Esophagus squamous epithelium (tissue), 5 donors: ENCODE measurements around the gene RNPEPL1. TPM values are rescaled to one million over a fixed set of nuclear protein-coding genes. Genes with fewer than 3 reads are reported as not detected.

Experiments used
- DNase-seq: peaks from one replicate; lab custom pipeline; 2025; lab: John Stamatoyannopoulos, UW
- H3K27ac ChIP-seq, 4 donors: fragments of 200-600 bp; sonication (generic); one replicate each; pipeline ENCODE4 v1.5.1; 2016 to 2019; ENCODE audit warnings: mild to moderate bottlenecking in 1 of 4
- H3K27me3 ChIP-seq, 4 donors: fragments of 200-600 bp; sonication (generic); 1 replicate in 3 of 4; 2 replicates in 1 of 4; pipeline versions ENCODE4 v1.5.1 to v1.6.0; 2017 to 2021; ENCODE audit warnings: antibody characterized with exemption in 1 of 4
- H3K36me3 ChIP-seq, 3 donors: fragments of 200-600 bp; sonication (generic); one replicate each; pipeline ENCODE4 v1.5.1; 2016 to 2019
- H3K4me1 ChIP-seq, 3 donors: fragments of 200-600 bp; sonication (generic); one replicate each; pipeline ENCODE4 v1.5.1; 2017 to 2019
- H3K4me3 ChIP-seq, 4 donors: fragments of 200-600 bp; sonication (generic); 1 replicate in 3 of 4; 2 replicates in 1 of 4; pipeline ENCODE4 v1.5.1; 2016 to 2019; ENCODE audit warnings: mild to moderate bottlenecking in 2 of 4, moderate library complexity in 1 of 4
- H3K9me3 ChIP-seq, 3 donors: fragments of 200-600 bp; sonication (generic); one replicate each; pipeline ENCODE4 v1.5.1; 2016 to 2019
- POLR2A ChIP-seq, 4 donors: fragments of 450-650 bp; IDR thresholded peaks; one replicate each; pipeline ENCODE4 v1.6.1; 2017; ENCODE audit warnings: antibody characterized with exemption in 4 of 4, mild to moderate bottlenecking in 4 of 4, moderate library complexity in 3 of 4
- WGBS, 2 donors: methylation state at CpG; one replicate each; pipeline ENCODE4 v1.1.5; 2018; 5-methylcytosine and 5-hydroxymethylcytosine counted together
- intact Hi-C: fragments of 100-400 bp; cut with DNase I; formaldehyde crosslinking; loops from one replicate; pipeline ENCODE4 v1.15.0; 2022
- total RNA-seq, 4 donors: library from RNA; depleted of rRNA; stranded (reverse); fragments of >200 nt; gene quantifications; one replicate each; pipeline ENCODE4 v1.1.0, GENCODE V29; 2016
- TF ChIP-seq, protein P1 (sequence below), 6 experiments: fragments of 450-650 bp in 4 of 6; fragments of 200-600 bp in 2 of 6; sonication (generic) in 2 of 6; IDR thresholded peaks; one replicate each; pipeline ENCODE4 v1.5.1; 2016 to 2019; ENCODE audit warnings: antibody characterized with exemption in 6 of 6, mild to moderate bottlenecking in 4 of 6, moderate library complexity in 4 of 6
- donor health status: DM: yes; HTN: yes; CAD: no.

Gene RNPEPL1
- total RNA-seq, 4 donors from 2014 or later: 41.9 to 96.5 (median 48.1) TPM

DNA sequence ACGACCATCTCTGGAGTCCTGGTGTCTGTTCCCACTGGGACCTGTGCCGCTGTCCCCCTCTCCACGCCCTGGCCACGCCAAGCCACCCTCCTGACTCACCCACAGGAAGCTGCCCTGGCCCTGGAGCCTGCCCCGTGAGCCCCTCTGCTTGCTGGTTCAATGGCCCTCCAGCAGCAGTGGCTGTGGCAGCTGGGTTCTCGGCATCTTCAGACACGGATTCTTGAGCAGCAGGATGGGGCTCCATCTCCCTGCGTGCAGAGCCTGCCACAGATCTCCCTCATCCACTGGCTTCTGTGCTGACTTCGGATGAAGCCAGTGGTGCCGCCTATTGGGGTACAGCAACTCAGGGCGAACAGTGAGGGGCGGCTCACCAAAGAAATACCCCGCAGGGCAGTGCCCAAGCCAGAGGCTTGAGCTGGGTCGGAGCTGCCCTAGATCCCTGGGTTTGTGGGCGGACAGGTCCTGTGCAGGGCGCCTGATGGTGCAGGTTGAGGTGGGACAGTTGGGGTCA is 32.2 kb downstream of the RNPEPL1 start:
- peaks cover 13 to 71% (median 13%) of the 10 kb centered on the region in 3 donors for H3K36me3 ChIP-seq
- peaks cover 4 to 18% (median 6%) of the 10 kb centered on the region in 3 donors for H3K4me1 ChIP-seq
- H3K9me3 ChIP-seq: no peaks in the 10 kb centered on the region
- TF ChIP-seq, protein P1, sequence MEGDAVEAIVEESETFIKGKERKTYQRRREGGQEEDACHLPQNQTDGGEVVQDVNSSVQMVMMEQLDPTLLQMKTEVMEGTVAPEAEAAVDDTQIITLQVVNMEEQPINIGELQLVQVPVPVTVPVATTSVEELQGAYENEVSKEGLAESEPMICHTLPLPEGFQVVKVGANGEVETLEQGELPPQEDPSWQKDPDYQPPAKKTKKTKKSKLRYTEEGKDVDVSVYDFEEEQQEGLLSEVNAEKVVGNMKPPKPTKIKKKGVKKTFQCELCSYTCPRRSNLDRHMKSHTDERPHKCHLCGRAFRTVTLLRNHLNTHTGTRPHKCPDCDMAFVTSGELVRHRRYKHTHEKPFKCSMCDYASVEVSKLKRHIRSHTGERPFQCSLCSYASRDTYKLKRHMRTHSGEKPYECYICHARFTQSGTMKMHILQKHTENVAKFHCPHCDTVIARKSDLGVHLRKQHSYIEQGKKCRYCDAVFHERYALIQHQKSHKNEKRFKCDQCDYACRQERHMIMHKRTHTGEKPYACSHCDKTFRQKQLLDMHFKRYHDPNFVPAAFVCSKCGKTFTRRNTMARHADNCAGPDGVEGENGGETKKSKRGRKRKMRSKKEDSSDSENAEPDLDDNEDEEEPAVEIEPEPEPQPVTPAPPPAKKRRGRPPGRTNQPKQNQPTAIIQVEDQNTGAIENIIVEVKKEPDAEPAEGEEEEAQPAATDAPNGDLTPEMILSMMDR (IDR thresholded peaks at IDR 0.05): no peak
- TF ChIP-seq POLR2A (IDR thresholded peaks at IDR 0.05): no peak
- no peak overlapping the region for H3K27ac ChIP-seq
- intact Hi-C loops: no loop called here
- DNase-seq: no peak
- WGBS, 2 donors: 90 to 98% methylated on average over 7 of the region's 16 CpGs
- H3K4me3 ChIP-seq: no peak overlapping the region
- H3K27me3 ChIP-seq: no peaks in the 10 kb centered on the region

DNA sequence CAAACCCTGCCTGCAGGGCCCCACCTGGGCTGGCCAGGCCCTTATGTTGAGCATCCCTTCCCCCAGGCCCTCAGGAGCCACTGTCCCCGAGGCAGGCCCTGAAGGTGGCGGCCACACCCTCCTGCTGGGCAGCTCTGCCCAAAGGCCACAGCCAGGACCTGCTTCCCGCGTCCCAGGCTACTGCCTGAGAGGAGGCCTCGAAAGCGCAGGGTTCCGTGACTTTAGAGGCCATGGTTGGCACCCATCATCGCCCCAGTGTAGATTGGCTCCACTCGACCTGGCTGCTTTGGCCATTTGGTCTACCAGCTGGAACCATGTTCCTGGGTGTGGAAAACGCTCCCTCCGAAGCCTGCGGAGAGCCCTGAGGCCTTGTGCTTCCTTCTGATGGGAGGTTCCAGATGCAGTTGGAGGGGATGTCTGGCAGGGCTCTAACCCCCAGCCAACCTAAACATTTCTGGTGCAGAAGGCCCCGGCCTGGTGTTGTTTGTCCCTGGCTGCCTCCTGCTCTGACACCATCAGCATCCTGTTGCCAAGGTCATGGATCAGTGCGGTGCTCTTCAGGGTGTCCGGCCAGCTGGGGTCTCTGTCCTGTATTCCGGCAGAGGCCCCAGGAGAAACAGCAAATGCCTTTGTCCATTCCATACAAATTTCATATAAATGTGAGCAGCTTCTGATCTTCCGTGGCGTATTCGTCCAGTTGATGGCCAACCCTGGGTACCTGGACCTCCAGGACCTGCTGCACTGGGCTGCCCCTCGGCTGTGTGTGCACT is 33.0 kb downstream of the RNPEPL1 start:
- peaks cover 13 to 64% (median 13%) of the 10 kb centered on the region in 3 donors for H3K36me3 ChIP-seq
- no peak for TF ChIP-seq POLR2A (IDR thresholded peaks at IDR 0.05)
- TF ChIP-seq, protein P1 (IDR thresholded peaks at IDR 0.05): no peak
- H3K9me3 ChIP-seq: no peaks in the 10 kb centered on the region
- no peak for DNase-seq
- 87 to 98% methylated on average over 6 to 7 of the region's 20 CpGs for WGBS, 2 donors
- H3K4me1 ChIP-seq: peaks cover 0 to 11% (median 4%) of the 10 kb centered on the region in 3 donors
- intact Hi-C loops: no loop called here
- no peaks in the 10 kb centered on the region for H3K27me3 ChIP-seq
- H3K27ac ChIP-seq: no peak overlapping the region
- H3K4me3 ChIP-seq: no peak overlapping the region

DNA sequence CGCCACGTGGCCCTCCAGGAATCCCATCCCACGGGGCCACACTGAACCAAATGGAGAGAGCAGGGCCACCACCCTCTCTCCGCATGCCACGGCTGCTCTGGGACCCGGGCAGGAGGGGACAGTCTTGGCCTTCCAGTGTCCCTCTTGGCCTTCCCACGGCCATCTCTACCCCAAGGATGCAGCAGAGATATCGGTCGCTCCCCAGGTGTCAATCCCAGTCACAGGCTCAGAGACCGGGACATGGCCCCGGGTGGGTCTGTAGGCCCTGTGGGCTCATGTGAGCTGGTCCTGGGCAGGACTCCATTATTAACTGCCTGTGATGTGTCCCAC is 33.5 kb downstream of the RNPEPL1 start:
- no peak for DNase-seq
- WGBS, 2 donors: no CpG with 5 or more reads among the region's 11 CpGs
- H3K36me3 ChIP-seq: peaks cover 13 to 58% (median 13%) of the 10 kb centered on the region in 3 donors

DNA sequence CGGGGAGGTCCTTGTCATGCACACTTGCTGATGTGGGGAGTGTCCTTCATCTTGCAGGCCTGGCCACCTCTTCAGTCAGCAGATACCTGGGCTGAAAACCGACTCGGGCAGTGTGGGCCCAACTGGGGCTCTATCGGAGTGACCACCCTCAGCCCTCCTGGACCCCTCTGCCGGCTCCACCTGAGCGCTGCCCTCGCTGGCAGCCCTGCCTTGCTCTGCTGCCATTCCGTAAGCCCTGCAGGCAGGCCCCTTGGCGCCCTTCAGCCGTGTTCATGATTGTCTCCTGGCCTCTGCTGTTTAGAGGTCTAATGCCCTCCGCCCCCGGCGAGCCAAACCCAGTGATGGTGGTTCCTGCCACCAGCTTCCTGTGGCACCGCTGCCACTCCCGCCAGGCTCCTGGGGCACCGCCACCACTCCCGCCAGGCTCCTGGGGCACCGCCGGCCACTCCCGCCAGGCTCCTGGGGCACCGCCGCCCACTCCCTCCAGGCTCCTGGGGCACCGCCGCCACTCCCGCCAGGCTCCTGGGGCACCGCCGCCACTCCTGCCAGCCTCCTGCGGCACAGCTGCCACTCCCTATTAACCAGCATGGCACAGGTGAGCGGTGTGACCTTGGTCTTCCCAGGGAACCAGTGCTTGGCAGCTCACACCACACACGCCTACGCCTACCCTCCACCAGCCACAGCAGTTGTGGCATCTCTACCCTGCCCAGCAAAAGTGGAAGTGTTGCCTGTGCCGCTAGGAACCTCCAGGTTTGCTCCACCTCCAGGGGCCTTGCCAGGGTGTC is 34.2 kb downstream of the RNPEPL1 start:
- Histone ChIP-seq H3K4me1 (peaks cover 0 to 6% (median 4%) of the 10 kb centered on the region in 3 donors), H3K4me3 (no peak overlapping the region), H3K27me3 (no peaks in the 10 kb centered on the region), H3K27ac (no peak overlapping the region), H3K9me3 (no peaks in the 10 kb centered on the region), H3K36me3 (peaks cover 9 to 52% (median 12%) of the 10 kb centered on the region in 3 donors)
- no peak for DNase-seq
- TF ChIP-seq POLR2A (IDR thresholded peaks at IDR 0.05): no peak
- TF ChIP-seq, protein P1 (IDR thresholded peaks at IDR 0.05): no peak
- intact Hi-C loops: no loop called here
- 88 to 100% methylated on average over 1 to 11 of the region's 32 CpGs for WGBS, 2 donors

More for the DNA sequence above, 33.5 kb downstream of the RNPEPL1 start:
- intact Hi-C loops: no loop called here
- H3K27me3 ChIP-seq: no peaks in the 10 kb centered on the region
- no peak overlapping the region for H3K4me3 ChIP-seq
- TF ChIP-seq, protein P1 (IDR thresholded peaks at IDR 0.05): no peak
- TF ChIP-seq POLR2A (IDR thresholded peaks at IDR 0.05): no peak
- H3K9me3 ChIP-seq: no peaks in the 10 kb centered on the region
- H3K27ac ChIP-seq: no peak overlapping the region
- H3K4me1 ChIP-seq: peaks cover 0 to 6% (median 4%) of the 10 kb centered on the region in 3 donors
